PC-3 (cell line): ENCODE data around the gene PACRGL. TPM values are rescaled to one million over a fixed set of nuclear protein-coding genes. Genes with fewer than 3 reads are reported as not detected.

Source experiments
- ATAC-seq: fragments of 200-7000 bp; cut with Tn5 transposase; 2 replicates; pipeline ENCODE4 v1.9.1; 2020; ENCODE audit warnings: mild to moderate bottlenecking, moderate library complexity
- BruUV-seq: library from RNA; stranded (reverse); fragments of 400-500 nt; replicated peaks from 2 replicates; lab custom pipeline; 2021; lab: Mats Ljungman, UMichigan
- CTCF ChIA-PET: fragments of 300-600 bp; sonication (Branson Sonifier 250); formaldehyde crosslinking; loops from one replicate; lab custom pipeline; 2022; ENCODE audit warnings: antibody characterized with exemption; lab: Charles Lee
- POLR2A ChIA-PET: fragments of 300-600 bp; sonication (Branson Sonifier 250); formaldehyde crosslinking; loops from one replicate; lab custom pipeline; 2022; ENCODE audit warnings: antibody characterized with exemption; ENCODE audit not compliant: unreplicated experiment; lab: Charles Lee
- DNase-seq: peaks from one replicate; pipeline ENCODE4 v3.0.0-alpha.2; 2015
- H2AFZ ChIP-seq: fragments of 300-600 bp; sonication (generic); 2 replicates; pipeline ENCODE4 v1.6.0; 2016; ENCODE audit warnings: antibody characterized with exemption, low read length
- H3F3A ChIP-seq: fragments of 300-600 bp; sonication (generic); one replicate; pipeline ENCODE4 v1.6.0; 2017; ENCODE audit warnings: antibody characterized with exemption, low read length, control low read depth, mild to moderate bottlenecking; ENCODE audit not compliant: unreplicated experiment
- H3K27ac ChIP-seq: fragments of 300-600 bp; sonication (generic); 2 replicates; pipeline ENCODE4 v1.5.1; 2016; ENCODE audit warnings: mild to moderate bottlenecking, low read length
- H3K27me3 ChIP-seq: fragments of 300-600 bp; sonication (generic); 2 replicates; pipeline ENCODE4 v1.6.1; 2016; ENCODE audit warnings: low read length, mixed read lengths
- H3K36me3 ChIP-seq: fragments of 300-600 bp; sonication (generic); 2 replicates; pipeline ENCODE4 v1.6.1; 2016; ENCODE audit warnings: low read depth, mixed run types, low read length, mixed read lengths
- H3K4me1 ChIP-seq: fragments of 300-600 bp; sonication (generic); 2 replicates; pipeline ENCODE4 v1.5.1; 2016; ENCODE audit warnings: low read length; ENCODE audit not compliant: insufficient read depth
- H3K4me2 ChIP-seq: fragments of 300-600 bp; sonication (generic); 2 replicates; pipeline ENCODE4 v1.6.0; 2016; ENCODE audit warnings: low read length
- H3K4me3 ChIP-seq: fragments of 300-600 bp; sonication (generic); 2 replicates; pipeline ENCODE4 v1.5.1; 2016; ENCODE audit warnings: mild to moderate bottlenecking, low read length, mixed read lengths
- H3K79me2 ChIP-seq: fragments of 300-600 bp; sonication (generic); 2 replicates; pipeline ENCODE4 v1.6.1; 2017; ENCODE audit warnings: low read length, mixed read lengths
- H3K9ac ChIP-seq: fragments of 300-600 bp; sonication (generic); 2 replicates; pipeline ENCODE4 v1.6.0; 2016; ENCODE audit warnings: mild to moderate bottlenecking, low read length
- H3K9me2 ChIP-seq: fragments of 300-600 bp; sonication (generic); replicated peaks from 2 replicates; pipeline ENCODE4 v1.6.1; 2016; ENCODE audit warnings: mixed run types, low read length, mixed read lengths
- H3K9me3 ChIP-seq: fragments of 300-600 bp; sonication (generic); 2 replicates; pipeline ENCODE4 v1.6.1; 2016; ENCODE audit warnings: low read length, mixed read lengths
- H4K20me1 ChIP-seq: fragments of 300-600 bp; sonication (generic); 2 replicates; pipeline ENCODE4 v1.6.1; 2016; ENCODE audit warnings: low read length, mixed read lengths
- EZH2 ChIP-seq: fragments of 300-600 bp; sonication (generic); IDR thresholded peaks from one replicate; pipeline ENCODE4 v1.6.1; 2017; ENCODE audit warnings: antibody characterized with exemption, mild to moderate bottlenecking, low read length; ENCODE audit not compliant: unreplicated experiment
- EZH2phosphoT487 ChIP-seq: fragments of 300-600 bp; sonication (generic); IDR thresholded peaks from 2 replicates; pipeline ENCODE4 v1.6.1; 2018; ENCODE audit warnings: mild to moderate bottlenecking, antibody characterized with exemption, low read length, borderline replicate concordance
- intact Hi-C: fragments of 100-400 bp; cut with micrococcal nuclease; formaldehyde crosslinking; loops from 2 replicates; pipeline ENCODE4 v1.9.0; 2023
- total RNA-seq: library from RNA; depleted of rRNA; stranded (reverse); fragments of >200 nt; gene quantifications from 2 replicates; pipeline ENCODE4 v1.2.3, GENCODE V29; 2014
- TF ChIP-seq, protein P1 (sequence below): fragments of 300-600 bp; sonication (generic); conservative IDR thresholded peaks from 2 replicates; pipeline ENCODE4 v1.5.1; 2017; ENCODE audit warnings: antibody characterized with exemption, low read depth, mild to moderate bottlenecking, low read length

PACRGL gene
- total RNA-seq, 1 experiment from 2014 or later: 25.9 TPM

DNA sequence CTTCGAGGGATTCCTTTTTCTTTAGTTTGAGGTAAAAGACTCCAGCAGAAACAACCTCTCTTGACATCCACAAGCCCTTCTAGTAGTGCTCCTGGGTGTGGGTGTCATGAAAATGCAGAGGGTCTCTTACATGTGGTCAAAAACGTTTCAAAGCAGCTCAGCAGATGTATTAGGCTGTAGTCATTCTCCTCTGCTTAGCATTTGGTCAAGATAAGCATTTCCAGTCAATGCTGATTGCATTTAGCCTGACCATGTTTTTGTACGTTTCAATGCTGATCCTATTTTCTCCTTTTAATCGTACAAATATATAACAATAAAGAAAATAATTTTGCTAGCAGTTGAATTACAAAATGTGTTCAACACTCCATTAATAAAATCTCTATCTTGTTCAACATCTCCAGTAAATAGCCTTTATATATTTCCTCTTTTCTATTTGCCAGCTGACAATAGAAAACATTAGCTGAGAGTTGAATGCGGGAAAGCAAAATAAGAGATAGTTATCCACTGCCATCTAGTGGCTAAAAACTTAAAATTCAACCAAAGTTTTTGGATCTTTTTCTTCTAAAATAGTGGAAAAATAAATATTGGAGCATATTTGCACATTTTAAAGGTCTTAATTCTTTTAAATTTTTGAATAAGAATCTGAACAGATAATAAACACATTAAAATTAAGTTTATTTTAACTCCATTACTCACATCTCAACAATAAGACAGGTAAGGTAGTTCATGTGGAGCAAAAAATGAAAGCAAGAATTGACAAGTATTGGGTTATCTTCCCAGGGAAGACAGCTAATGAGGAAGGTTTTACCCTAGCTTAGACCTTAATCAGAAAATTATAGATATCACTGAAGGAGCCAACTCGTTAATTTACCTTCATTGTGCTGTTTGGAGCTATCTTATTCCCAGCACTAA lies 15.2 kb upstream of the PACRGL start:
- H3K79me2 ChIP-seq: no peaks in the 10 kb centered on the region
- ATAC-seq (no peak), DNase-seq (peak; percentile 58)
- H3K27me3 ChIP-seq: no peaks in the 10 kb centered on the region
- no peak overlapping the region for H3K4me2 ChIP-seq
- H2AFZ ChIP-seq: no peak overlapping the region
- ChIA-PET CTCF (interaction anchor here (0.7 kb wide), 1 partner anchor 255 kb away, joined by 5 read pairs; no protein-coding TSS in a partner anchor), POLR2A (interaction anchor here (0.7 kb wide), 1 partner anchor 433 kb away, joined by 4 read pairs; no protein-coding TSS in a partner anchor)
- H4K20me1 ChIP-seq: no peaks in the 10 kb centered on the region
- H3K4me3 ChIP-seq: no peak overlapping the region
- no peaks in the 10 kb centered on the region for H3K9me3 ChIP-seq
- intact Hi-C loops: loop anchor here (2.0 to 10.0 kb wide), 4 partner anchors 48 to 380 kb away; no protein-coding TSS in a partner anchor
- no peaks in the 10 kb centered on the region for H3K36me3 ChIP-seq
- no peak for TF ChIP-seq EZH2phosphoT487
- TF ChIP-seq, protein P1, sequence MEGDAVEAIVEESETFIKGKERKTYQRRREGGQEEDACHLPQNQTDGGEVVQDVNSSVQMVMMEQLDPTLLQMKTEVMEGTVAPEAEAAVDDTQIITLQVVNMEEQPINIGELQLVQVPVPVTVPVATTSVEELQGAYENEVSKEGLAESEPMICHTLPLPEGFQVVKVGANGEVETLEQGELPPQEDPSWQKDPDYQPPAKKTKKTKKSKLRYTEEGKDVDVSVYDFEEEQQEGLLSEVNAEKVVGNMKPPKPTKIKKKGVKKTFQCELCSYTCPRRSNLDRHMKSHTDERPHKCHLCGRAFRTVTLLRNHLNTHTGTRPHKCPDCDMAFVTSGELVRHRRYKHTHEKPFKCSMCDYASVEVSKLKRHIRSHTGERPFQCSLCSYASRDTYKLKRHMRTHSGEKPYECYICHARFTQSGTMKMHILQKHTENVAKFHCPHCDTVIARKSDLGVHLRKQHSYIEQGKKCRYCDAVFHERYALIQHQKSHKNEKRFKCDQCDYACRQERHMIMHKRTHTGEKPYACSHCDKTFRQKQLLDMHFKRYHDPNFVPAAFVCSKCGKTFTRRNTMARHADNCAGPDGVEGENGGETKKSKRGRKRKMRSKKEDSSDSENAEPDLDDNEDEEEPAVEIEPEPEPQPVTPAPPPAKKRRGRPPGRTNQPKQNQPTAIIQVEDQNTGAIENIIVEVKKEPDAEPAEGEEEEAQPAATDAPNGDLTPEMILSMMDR: peak; percentile 66; the same call in 1 of the 2 replicates
- H3K4me1 ChIP-seq: no peaks in the 10 kb centered on the region; the same call in 1 of the 2 replicates
- no peaks in the 10 kb centered on the region for H3F3A ChIP-seq
- H3K27ac ChIP-seq: no peak overlapping the region
- H3K9ac ChIP-seq: no peak overlapping the region
- H3K9me2 ChIP-seq: no peaks in the 10 kb centered on the region
- no TSS peak for BruUV-seq

DNA sequence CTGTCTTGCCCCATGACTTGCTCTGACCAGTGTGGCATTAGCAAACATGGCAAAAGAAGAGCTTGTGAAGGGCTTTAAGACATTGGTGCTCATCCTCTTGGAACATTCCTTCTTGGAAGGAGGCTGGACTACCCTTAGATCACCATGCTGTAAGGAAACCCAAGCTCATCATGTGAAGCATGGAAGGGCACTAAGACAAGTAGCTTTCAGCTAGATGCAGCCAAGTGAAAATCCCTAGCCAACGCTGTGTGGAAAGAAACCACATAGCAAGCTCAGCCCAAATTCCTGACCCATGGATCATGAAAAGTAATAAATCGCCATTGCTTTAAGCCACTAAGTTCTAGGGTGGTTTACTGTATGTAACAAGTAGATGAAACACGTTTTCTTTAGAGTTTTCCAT lies 12.4 kb upstream of the PACRGL start:
- POLR2A ChIA-PET: interaction anchor here (0.6 kb wide), 1 partner anchor 12 kb away, joined by 4 read pairs; the partner anchor contains the start of gene PACRGL
- H3K4me3 ChIP-seq: no peak overlapping the region
- no peaks in the 10 kb centered on the region for H3K79me2 ChIP-seq
- H3K27ac ChIP-seq: no peak overlapping the region
- no peaks in the 10 kb centered on the region for H3K27me3 ChIP-seq
- H3K9me3 ChIP-seq: no peaks in the 10 kb centered on the region
- H3K4me2 ChIP-seq: no peak overlapping the region
- BruUV-seq: no TSS peak
- H3F3A ChIP-seq: no peaks in the 10 kb centered on the region
- ATAC-seq (peak; percentile 50; the same call in 1 of the 2 replicates), DNase-seq (peak; percentile 53)
- 0 out of 2 replicates have a peak overlapping the region, but pooled peaks have one; percentile 12 for H2AFZ ChIP-seq
- H3K4me1 ChIP-seq: no peaks in the 10 kb centered on the region; the same call in 1 of the 2 replicates
- no peaks in the 10 kb centered on the region for H3K36me3 ChIP-seq
- no peak for TF ChIP-seq EZH2phosphoT487
- TF ChIP-seq, protein P1: no peak
- no peak for TF ChIP-seq EZH2
- H3K9me2 ChIP-seq: no peaks in the 10 kb centered on the region
- no peak overlapping the region for H3K9ac ChIP-seq
- CTCF ChIA-PET: no interaction called here
- intact Hi-C loops: loop anchor here (5.0 to 10.0 kb wide), 2 partner anchors 146 to 383 kb away; no protein-coding TSS in a partner anchor
- no peaks in the 10 kb centered on the region for H4K20me1 ChIP-seq
